Mammary epithelial cell (primary cell): ENCODE measurements around the gene NUDT3.

Experiments used
- CTCF ChIP-seq, 2 donors: IDR thresholded peaks in 1 of 2; conservative IDR thresholded peaks in 1 of 2; 2 replicates each; pipeline ENCODE4 v1.5.1; 2011 to 2012; ENCODE audit warnings: inconsistent platforms in 2 of 2, low read length in 2 of 2, mild to moderate bottlenecking in 2 of 2, control low read depth in 1 of 2, low read depth in 1 of 2; ENCODE audit not compliant: insufficient read depth in 1 of 2; ENCODE audit errors: extremely low read depth in 1 of 2
- EZH2 ChIP-seq: IDR thresholded peaks from 2 replicates; pipeline ENCODE4 v1.6.1; 2012; ENCODE audit warnings: low read length, inconsistent platforms, borderline replicate concordance

GRCh38 chr6:34237316-34237721 lies 155.2 kb downstream of the NUDT3 start:
- no peak for TF ChIP-seq CTCF (conservative IDR thresholded peaks at IDR 0.05 in 1 of 2, IDR thresholded peaks at IDR 0.05 in 1 of 2; ENCODE audit: extremely low read depth in 1 of 2, insufficient read depth in 1 of 2, low read depth in 1 of 2, low read length in 2 of 2)
- no peak for TF ChIP-seq EZH2
